Posterior vena cava (tissue), 2 donors: ENCODE data around the gene PNPLA3. TPM values are rescaled to one million over a fixed set of nuclear protein-coding genes. Genes with fewer than 3 reads are reported as not detected.
"Not testable (repeated sequence)": the region's sequence is repeated elsewhere in the genome, so short reads cannot be mapped to it uniquely, and the experiment has no call there.

ENCODE experiments used
- DNase-seq: peaks from one replicate; pipeline ENCODE4 v3.0.0-alpha.2; 2020; ENCODE audit warnings: low spot score
- intact Hi-C, 2 donors: fragments of 100-400 bp; cut with DNase I; formaldehyde crosslinking; loops; one replicate each; pipeline versions ENCODE4 v1.14.1 to v1.14.2; 2022 to 2023
- total RNA-seq, 2 donors: library from RNA; stranded (reverse); fragmentation: NEBNext Ultra II Directional; extraction: Animal tissue kit (Norgen Biotek cat#: 25700); gene quantifications; one replicate each; pipeline ENCODE4 v1.2.1, GENCODE V29; 2021
- donor health status: DM: yes; HTN: yes; CAD: no.
- donor health status: DM: yes; HTN: yes; CAD: no.

PNPLA3 gene
- total RNA-seq, 2 donors from 2014 or later = 0.51 TPM; not detected in 1

GRCh38 chr22:43887391-43887790, 36.2 kb upstream of the PNPLA3 start:
- intact Hi-C loops = loop anchor here in 1 of 2 donors (5.0 kb wide), 1 partner anchor 500 kb away; no protein-coding TSS in a partner anchor
- DNase-seq = peak; percentile 48

GRCh38 chr22:43888740-43889139, 34.9 kb upstream of the PNPLA3 start:
- intact Hi-C loops = loop anchor here in 1 of 2 donors (5.0 kb wide), 1 partner anchor 501 kb away; no protein-coding TSS in a partner anchor
- peak; percentile 29 for DNase-seq

DNA sequence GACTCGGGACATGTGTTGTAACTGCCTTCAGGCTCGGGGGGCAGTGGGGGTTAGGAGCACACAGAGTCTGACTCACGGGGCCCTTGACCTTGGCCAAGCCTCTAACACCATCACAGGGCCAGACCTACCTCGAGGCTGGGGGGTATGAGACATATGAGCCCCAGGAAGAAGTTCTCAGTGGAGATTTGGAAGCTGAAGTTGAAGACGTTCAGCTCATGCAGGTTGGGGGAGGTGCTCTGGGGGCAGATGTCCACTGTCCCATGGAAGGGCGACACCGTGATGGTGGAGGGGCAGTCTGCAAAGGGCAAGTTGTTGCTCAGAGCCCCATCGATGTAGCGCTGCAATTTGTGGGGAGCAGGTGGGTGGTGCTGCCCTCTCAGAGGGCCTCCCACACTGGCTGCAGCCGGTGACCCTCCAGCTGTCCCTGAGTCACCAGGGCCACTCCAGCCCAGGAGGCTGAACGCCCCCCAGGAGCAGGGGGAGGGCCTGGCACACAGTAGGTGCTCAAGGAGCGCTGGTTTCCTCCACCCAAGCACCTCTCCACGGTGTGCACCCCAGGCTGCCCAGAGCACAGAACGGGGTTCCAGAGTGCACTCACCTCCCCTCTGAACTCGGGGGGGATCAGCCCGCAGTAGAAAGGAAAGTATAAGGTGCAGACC, 34.3 kb upstream of the PNPLA3 start:
- intact Hi-C loops = loop anchor here in 1 of 2 donors (5.0 kb wide), 1 partner anchor 502 kb away; no protein-coding TSS in a partner anchor
- peak; percentile 61 for DNase-seq

DNA sequence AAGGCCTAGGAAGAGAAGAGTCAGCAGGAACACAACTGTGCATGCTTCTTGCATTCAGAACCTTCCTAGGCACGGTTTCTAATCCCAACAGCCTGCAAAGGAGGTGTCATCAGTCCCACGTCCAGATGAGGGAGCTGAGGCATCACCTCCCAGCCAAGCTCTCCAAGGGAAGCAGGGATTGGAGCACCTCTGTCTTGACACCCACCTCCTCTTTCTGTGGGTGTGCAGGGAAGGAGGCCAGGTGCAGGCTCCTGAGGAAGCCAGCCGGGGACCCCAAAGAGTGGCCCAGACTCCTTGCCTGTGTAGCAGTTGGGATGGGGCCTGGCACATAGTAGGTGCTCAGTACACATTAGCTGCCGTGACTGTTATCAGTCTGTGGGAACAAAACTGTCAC, 33.7 kb upstream of the PNPLA3 start:
- intact Hi-C loops = loop anchor here in 1 of 2 donors (5.0 kb wide), 1 partner anchor 503 kb away; no protein-coding TSS in a partner anchor
- DNase-seq = peak; percentile 59

GRCh38 chr22:43890901-43891331, 32.7 kb upstream of the PNPLA3 start:
- DNase-seq = peak; percentile 75

DNA sequence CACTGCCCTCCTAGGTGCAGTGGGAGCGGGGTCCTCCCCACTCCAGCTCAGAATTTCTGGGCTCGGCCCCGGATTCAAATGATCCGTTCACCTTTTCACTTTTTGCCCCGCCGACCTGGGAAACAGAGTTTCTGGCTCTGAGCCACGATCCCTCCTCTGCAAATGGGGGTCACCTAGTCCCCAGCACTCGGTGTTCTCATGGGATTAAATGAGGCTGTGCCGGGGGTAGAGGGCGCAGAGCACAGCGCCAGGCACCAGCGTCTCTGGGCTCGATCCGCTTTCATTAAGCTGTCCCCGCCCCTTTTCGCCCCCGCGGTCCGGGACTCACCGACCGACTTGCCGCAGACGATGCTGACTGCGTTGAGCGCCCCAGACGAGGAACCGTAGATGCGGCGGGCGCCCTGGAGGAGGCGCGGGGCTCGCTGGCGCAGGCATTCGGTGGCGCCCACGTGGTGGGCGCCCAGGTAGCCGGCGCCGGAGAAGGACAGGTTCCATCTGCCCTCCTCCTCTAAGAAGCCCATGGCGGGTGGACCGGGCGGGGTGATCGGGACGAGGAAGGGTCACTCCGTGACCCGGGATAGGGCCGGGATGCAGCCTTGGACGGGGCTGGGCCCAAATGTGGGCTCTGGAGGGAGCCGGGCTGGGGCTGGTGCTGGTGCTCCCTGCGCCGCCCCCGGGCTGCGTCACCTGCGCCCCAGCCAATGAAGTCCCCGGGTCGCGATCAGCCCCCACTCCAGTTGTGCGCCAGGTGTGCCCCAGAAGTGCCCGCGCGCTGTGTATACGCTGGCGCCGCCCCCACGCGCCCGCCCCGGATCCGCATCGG, 32.0 kb upstream of the PNPLA3 start, which contains the start of gene PNPLA5:
Gene PNPLA5, minus strand, starts transcription at position 654 of the 823 bp plus-strand sequence. Its CDS starts 133 bp downstream, at position 521.
- DNase-seq = peak; percentile 70
- intact Hi-C loops = no loop called here

More at GRCh38 chr22:43890901-43891331, 32.7 kb upstream of the PNPLA3 start:
- intact Hi-C loops = no loop called here

- intact Hi-C loops = no loop called here
- DNase-seq = peak; percentile 63
Measured at GRCh38 chr22:43892183-43892894, 31.3 kb upstream of the PNPLA3 start.

DNA sequence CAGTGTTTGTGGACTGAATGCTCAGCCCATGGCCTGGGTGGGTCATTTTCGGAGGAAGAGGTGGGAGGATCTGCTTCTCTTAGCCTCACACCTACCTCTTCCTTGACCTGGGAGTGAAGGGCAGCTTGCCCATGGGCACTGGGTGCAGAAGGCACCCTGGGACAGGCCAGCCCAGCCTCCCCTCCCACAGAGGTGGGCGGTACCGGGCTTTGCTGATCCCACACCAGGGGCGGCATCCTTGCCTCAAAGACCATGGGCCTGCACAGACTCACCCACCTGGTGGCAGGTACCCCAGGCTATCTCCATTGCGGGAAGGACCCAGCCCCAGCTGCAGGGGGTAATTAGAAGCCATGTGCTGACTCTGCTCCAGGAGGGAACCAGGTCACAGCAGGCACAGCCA, 30.3 kb upstream of the PNPLA3 start:
- peak; percentile 62 for DNase-seq
- intact Hi-C loops = no loop called here

GRCh38 chr22:43894122-43894521, 29.5 kb upstream of the PNPLA3 start:
- peak; percentile 32 for DNase-seq
- intact Hi-C loops = no loop called here

GRCh38 chr22:43895986-43896645, 27.5 kb upstream of the PNPLA3 start:
- no peak for DNase-seq
- intact Hi-C loops = no loop called here

DNA sequence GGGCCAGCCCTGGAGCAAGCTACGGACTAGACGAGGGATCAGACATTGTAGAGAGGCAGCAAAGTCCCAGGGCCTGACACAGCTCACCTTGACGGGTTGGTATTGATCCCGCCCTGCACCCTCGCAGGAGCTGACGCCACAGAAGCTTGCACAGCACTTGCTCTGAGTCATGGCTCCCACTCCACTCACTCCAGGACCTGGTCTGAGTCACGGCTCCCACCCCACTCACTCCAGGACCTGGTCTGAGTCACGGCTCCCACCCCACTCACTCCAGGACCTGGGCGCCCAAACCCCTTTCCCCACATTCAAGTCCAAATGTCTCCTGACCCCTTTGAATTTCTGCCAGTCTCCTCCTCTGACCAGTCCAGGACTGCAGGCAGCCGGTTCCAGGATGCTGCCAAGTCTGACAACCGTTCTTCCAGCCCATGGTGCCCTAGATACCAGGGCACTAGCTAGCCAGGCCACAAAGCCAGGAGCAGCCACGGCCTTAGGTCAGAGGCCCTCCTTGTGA, 25.8 kb upstream of the PNPLA3 start:
- intact Hi-C loops = no loop called here

GRCh38 chr22:43900206-43900605, 23.4 kb upstream of the PNPLA3 start:
- DNase-seq = no peak
- intact Hi-C loops = no loop called here

More for the DNA sequence above, 25.8 kb upstream of the PNPLA3 start:
- no peak for DNase-seq

GRCh38 chr22:43901976-43902643, 21.5 kb upstream of the PNPLA3 start:
- DNase-seq = no peak

DNA sequence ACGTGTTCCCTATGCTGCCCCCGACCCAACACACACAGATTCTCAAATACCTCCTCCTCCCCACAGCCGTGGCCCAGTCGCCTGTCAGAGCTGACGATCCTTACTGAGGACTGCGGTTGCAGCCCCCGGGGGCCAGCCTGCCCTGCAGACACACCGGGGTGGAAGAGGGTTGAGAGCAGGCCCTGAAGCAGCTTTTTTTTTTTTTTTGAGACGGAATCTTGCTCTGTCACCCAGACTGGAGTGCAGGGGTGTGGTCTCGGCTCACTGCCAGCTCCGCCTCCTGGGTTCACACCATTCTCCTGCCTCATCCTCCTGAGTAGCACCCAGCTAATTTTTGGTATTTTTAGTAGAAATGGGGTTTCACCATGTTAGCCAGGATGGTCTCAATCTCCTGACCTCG, 20.6 kb upstream of the PNPLA3 start:
- intact Hi-C loops = not testable (repeated sequence)

More at GRCh38 chr22:43901976-43902643, 21.5 kb upstream of the PNPLA3 start:
- intact Hi-C loops = no loop called here

DNA sequence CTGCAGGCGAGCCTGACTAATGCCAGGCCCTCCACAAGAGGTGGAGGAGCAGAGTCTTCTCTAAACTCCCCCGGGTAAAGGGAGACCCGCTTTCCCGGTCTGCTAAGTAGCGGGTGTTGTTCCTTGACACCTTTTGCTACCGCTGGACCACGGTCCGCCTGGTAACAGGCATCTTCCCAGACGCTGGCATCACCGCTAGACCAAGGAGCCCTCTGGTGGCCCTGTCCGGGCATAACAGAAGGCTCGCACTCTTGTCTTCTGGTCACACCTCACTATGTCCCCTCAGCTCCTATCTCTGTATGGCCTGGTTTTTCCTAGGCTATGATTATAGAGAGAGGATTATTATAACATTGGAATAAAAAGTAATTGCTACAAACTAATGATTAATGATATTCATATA, 19.2 kb upstream of the PNPLA3 start:
- DNase-seq, intact Hi-C loops: not testable (repeated sequence)

More for the DNA sequence above, 20.6 kb upstream of the PNPLA3 start:
- not testable (repeated sequence) for DNase-seq

DNA sequence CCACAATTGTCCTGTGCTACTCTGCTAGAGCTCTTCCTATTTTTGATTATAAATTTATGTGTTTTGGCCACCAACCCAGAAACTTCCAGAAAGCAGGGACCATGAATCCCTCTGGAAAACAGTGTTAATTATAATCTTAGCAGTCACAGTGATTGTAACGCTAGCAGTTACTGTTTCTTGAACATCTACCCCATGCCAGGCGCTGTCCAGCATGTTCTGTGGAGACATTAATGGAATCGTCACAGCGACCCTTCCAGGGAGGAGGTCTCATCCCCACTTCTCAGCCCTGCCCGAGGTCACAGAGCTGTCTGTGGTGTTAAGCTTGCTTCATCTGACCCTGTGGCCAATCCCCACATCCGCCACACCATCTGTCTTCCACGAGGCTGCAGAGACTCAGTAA, 17.9 kb upstream of the PNPLA3 start:
- intact Hi-C loops = no loop called here
- DNase-seq = no peak

DNA sequence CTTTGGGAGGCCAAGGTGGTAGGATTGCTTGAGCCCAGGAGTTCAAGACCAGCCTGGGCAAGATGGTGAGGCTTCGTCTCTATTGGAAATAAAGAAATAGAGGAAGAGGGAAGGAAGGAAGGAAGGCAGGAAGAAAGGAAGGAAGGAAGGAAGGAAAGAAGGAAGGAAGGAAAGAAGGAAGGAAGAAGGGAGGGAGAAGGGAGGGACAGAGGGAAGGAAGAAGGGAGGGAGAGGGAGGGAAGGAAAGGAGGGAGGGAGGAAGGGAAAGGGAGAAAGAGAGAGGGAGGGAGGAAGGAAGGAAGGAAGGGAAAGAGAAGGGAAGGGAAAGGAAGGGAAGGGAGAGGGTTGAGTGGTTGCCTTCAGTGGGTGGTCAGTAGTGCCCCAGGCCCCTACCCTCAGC, 13.9 kb upstream of the PNPLA3 start:
- intact Hi-C loops = no loop called here

GRCh38 chr22:43910178-43910695, 13.4 kb upstream of the PNPLA3 start:
- intact Hi-C loops = no loop called here
- DNase-seq = no peak

More for the DNA sequence above, 13.9 kb upstream of the PNPLA3 start:
- DNase-seq = no peak
